Measurements from ENCODE around the gene DPYD.

The DPYD gene

GRCh38 chr1:97920832-97921571 is at the start of gene DPYD:
Gene DPYD, minus strand, starts transcription at chr1:97921034. Its CDS starts 112 bp downstream, at chr1:97920922.
- DNase-seq (ENCODE audit: low spot score): peak; percentile 76

GRCh38 chr1:97960470-97960869 is 39.6 kb upstream of the DPYD start:
- no peak for DNase-seq (ENCODE audit: low spot score)

- peak; percentile 2 for DNase-seq (ENCODE audit: low spot score)
Observed at GRCh38 chr1:97947695-97948094, 26.9 kb upstream of the DPYD start.

- peak; percentile 24 for DNase-seq (ENCODE audit: low spot score)
Observed at GRCh38 chr1:97943354-97943753, 22.5 kb upstream of the DPYD start.

- DNase-seq (ENCODE audit: low spot score): no peak
Observed at GRCh38 chr1:97942161-97943123, 21.6 kb upstream of the DPYD start.

- DNase-seq (ENCODE audit: low spot score): no peak
Observed at GRCh38 chr1:97938285-97938642, 17.4 kb upstream of the DPYD start.

GRCh38 chr1:97936976-97937375 is 16.1 kb upstream of the DPYD start:
- DNase-seq (ENCODE audit: low spot score): no peak

GRCh38 chr1:97934491-97934890 is 13.7 kb upstream of the DPYD start:
- DNase-seq (ENCODE audit: low spot score): no peak

GRCh38 chr1:97929874-97930851 is 9.3 kb upstream of the DPYD start:
- DNase-seq (ENCODE audit: low spot score): no peak

- DNase-seq (ENCODE audit: low spot score): no peak
Observed at GRCh38 chr1:97926017-97926708, 5.3 kb upstream of the DPYD start.

- DNase-seq (ENCODE audit: low spot score): no peak
Observed at GRCh38 chr1:97925151-97925550, 4.3 kb upstream of the DPYD start.

- no peak for DNase-seq (ENCODE audit: low spot score)
Observed at GRCh38 chr1:97923811-97924210, 3.0 kb upstream of the DPYD start.

GRCh38 chr1:97920276-97920831 is 480 bp downstream of the DPYD start:
- DNase-seq (ENCODE audit: low spot score): peak; percentile 12

- DNase-seq (ENCODE audit: low spot score): no peak
Observed at GRCh38 chr1:97919585-97920261, 1.1 kb downstream of the DPYD start.

GRCh38 chr1:97918961-97919360 is 1.9 kb downstream of the DPYD start:
- DNase-seq (ENCODE audit: low spot score): no peak

- no peak for DNase-seq (ENCODE audit: low spot score)
Observed at GRCh38 chr1:97913506-97914139, 7.2 kb downstream of the DPYD start.

GRCh38 chr1:97911266-97912215 is 9.3 kb downstream of the DPYD start:
- no peak for DNase-seq (ENCODE audit: low spot score)

GRCh38 chr1:97909266-97909665 is 11.6 kb downstream of the DPYD start:
- no peak for DNase-seq (ENCODE audit: low spot score)

- no peak for DNase-seq (ENCODE audit: low spot score)
Observed at GRCh38 chr1:97907886-97908285, 12.9 kb downstream of the DPYD start.

Data from hepatic stellate cell (primary cell).